GM21381 (cell line): ENCODE measurements around the gene NMNAT1.
"Not testable (repeated sequence)": the region's sequence is repeated elsewhere in the genome, so short reads cannot be mapped to it uniquely, and the experiment has no call there.

Source experiments
- ATAC-seq: cut with Tn5 transposase; IDR thresholded peaks from one replicate; pipeline ENCODE4 v1.9.1; 2021; ENCODE audit warnings: mild to moderate bottlenecking, moderate library complexity; ENCODE audit not compliant: unreplicated experiment

Gene NMNAT1

DNA sequence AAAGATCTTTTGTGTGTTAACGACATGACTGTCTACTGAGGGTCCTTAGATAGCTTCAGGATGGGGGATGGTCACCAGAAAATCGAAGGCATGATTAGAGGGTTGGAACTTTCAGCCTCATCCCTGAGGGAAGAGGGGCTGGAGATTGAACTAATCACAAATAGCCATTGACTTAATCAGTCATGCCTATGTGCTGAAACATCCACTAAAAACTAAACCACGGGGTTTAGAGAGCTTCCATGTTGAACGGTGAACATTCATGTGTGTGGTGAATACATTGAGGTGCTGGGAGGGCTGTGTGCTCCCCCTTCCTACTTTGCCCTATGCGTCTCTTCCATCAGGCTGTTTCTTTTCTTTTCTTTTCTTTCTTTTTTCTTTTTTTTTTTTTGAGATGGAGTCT is 70.7 kb downstream of the NMNAT1 start:
- ATAC-seq = no peak

GRCh38 chr1:10019561-10019960 is 76.3 kb downstream of the NMNAT1 start:
- no peak for ATAC-seq

- ATAC-seq = no peak
Measured at GRCh38 chr1:10020086-10020485, 76.8 kb downstream of the NMNAT1 start.

DNA sequence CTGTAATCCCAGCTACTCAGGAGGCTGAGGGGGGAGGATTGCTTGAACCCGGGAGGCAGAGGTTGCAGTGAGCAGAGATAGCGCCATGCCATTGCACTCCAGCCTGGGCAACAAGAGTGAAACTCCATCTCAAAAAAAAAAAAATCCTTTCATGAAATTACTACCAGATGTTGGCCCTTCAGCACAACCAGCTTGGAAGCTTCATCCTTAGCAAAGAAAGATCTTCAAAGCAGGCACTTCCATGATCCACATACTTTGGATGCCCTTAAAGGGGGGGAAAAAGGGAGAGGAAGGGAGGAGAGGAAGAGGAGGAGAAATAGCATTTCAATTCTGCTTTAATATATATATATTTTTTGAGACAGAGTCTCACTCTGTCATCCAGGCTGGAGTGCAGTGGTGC is 77.4 kb downstream of the NMNAT1 start:
- not testable (repeated sequence) for ATAC-seq

DNA sequence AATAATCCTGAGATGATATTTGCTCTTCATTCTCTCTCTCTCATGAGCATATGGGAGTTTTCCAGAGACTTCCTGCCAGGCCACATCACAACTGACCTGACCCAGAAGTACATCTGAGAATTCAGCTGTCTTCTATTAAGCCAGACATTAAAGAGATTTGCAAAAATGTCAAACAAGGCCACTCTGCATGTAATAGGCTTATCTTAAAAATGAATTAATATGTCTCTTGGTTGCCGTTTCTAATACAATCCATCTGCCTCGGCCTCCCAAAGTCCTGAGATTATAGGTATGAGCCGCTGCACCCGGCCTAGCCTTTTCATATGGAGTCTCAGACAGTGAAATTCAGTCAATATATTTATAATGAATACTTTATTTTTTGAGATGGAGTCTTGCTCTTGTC is 78.7 kb downstream of the NMNAT1 start:
- not testable (repeated sequence) for ATAC-seq

- no peak for ATAC-seq
Measured at GRCh38 chr1:10022656-10023055, 79.4 kb downstream of the NMNAT1 start.

DNA sequence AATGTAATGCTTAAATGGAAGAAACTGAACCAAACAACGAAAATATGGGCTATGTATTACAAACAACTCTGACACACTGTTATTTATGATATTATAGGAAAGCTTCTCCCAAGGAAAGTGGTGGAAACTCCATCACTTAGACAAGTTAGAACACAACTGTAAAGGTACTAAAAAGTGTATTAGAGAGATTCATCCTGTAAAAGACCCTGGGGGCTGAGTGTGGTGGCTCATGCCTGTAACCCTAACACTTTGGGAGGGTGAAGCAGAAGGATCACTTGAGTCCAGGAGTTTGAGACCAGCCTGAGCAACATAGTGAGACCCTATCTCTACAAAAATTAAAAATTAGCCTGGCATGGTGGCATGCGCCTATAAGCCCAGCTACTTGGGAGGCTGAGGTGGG is 82.1 kb downstream of the NMNAT1 start:
- ATAC-seq = no peak

DNA sequence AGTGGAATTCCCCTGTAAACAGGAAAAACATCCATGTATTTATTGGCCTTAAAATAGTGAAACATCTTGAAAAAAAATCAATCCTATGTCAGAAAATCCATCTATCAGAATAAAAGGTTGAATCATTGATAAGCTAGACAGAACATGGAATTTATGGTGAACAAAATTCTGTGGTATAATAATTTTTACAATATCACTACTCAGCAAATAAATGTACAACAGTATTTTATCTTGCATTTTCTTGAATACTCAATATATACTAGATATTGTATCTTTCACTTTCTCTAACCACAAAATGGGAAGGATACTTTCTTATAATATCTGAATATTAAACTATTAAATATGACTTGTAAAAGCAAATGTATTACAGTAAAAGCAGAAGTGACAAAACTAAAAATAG is 83.8 kb downstream of the NMNAT1 start:
- no peak for ATAC-seq

GRCh38 chr1:10028956-10029500 is 85.8 kb downstream of the NMNAT1 start:
- not testable (repeated sequence) for ATAC-seq

- ATAC-seq = no peak
Measured at GRCh38 chr1:10031461-10031860, 88.2 kb downstream of the NMNAT1 start.

DNA sequence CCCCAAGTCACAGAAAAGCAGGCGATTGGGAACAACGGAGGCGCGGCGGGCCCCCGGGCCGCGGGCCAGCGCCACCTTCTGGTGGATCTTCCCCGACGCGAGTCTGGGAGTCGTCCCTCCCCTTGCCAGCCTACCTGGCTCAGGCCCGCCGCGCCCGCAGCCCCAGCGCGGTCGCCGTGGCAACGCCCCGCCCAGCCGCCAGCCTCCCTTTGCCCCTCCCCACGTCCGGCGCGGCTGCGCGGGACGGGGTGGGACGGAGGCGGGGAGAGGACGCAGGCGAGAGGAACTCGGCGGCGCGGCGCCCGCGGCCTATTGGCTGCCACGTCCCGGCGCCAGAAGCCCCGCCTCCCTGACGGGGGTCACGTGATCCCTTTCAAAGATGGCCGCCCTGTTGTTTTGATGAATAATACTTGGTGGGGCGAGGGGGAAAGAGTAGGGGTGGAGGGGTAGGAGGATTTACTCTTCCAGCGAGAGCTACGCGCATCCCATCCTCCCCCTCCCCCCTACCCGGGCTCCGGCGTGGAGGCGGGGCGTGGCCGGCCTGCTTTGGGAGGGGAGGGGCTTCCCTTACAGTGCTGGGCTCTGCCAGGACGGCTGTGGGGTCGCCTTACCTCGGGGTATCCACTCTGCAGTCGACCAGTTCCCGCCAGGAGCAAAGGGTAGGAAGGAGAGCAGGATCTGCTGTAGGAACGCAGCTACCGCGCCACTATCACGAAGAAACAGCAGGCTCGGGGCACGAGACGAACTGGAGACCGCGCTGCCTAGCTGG is 89.5 kb downstream of the NMNAT1 start, which contains the start of gene UBE4B:
TSS of gene UBE4B (plus strand) at position 369 of the 769 bp plus-strand sequence. CDS start 713 bp downstream, outside the sequence.
- ATAC-seq = peak; percentile 98

GRCh38 chr1:10033359-10033845 is 90.1 kb downstream of the NMNAT1 start:
- ATAC-seq = peak; percentile 11
